PC-3 (cell line): ENCODE measurements around the gene ADGRF4.

Experiments used
- EZH2 ChIP-seq: fragments of 300-600 bp; sonication (generic); IDR thresholded peaks from one replicate; pipeline ENCODE4 v1.6.1; 2017; ENCODE audit warnings: antibody characterized with exemption, mild to moderate bottlenecking, low read length; ENCODE audit not compliant: unreplicated experiment
- EZH2phosphoT487 ChIP-seq: fragments of 300-600 bp; sonication (generic); IDR thresholded peaks from 2 replicates; pipeline ENCODE4 v1.6.1; 2018; ENCODE audit warnings: mild to moderate bottlenecking, antibody characterized with exemption, low read length, borderline replicate concordance
- TF ChIP-seq, protein P1 (sequence below): fragments of 300-600 bp; sonication (generic); conservative IDR thresholded peaks from 2 replicates; pipeline ENCODE4 v1.5.1; 2017; ENCODE audit warnings: antibody characterized with exemption, low read depth, mild to moderate bottlenecking, low read length

DNA sequence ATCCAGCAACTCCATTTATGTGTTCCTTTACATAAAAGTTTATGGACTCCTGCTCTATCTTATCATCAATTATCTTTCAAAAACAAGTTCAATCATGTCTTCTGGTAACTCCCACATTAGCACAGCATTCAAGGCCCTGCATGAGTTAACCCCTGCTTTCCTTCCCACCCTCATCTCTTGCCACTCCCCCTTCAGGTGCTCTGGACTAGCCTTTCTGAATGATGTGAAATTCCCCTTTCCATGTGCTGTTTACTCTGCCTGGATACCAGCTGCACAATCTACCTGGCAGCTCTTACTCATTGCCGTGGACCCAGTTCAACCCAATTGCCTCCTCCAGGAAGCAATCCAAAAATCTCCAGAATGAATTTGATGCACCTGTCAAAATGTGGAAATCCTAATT is 11.9 kb downstream of the ADGRF4 start:
- TF ChIP-seq, protein P1, sequence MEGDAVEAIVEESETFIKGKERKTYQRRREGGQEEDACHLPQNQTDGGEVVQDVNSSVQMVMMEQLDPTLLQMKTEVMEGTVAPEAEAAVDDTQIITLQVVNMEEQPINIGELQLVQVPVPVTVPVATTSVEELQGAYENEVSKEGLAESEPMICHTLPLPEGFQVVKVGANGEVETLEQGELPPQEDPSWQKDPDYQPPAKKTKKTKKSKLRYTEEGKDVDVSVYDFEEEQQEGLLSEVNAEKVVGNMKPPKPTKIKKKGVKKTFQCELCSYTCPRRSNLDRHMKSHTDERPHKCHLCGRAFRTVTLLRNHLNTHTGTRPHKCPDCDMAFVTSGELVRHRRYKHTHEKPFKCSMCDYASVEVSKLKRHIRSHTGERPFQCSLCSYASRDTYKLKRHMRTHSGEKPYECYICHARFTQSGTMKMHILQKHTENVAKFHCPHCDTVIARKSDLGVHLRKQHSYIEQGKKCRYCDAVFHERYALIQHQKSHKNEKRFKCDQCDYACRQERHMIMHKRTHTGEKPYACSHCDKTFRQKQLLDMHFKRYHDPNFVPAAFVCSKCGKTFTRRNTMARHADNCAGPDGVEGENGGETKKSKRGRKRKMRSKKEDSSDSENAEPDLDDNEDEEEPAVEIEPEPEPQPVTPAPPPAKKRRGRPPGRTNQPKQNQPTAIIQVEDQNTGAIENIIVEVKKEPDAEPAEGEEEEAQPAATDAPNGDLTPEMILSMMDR = no peak
- no peak for TF ChIP-seq EZH2phosphoT487
- no peak for TF ChIP-seq EZH2
